GM12865 (cell line): ENCODE measurements around the gene RRAS2.
"Not testable (repeated sequence)": the region's sequence is repeated elsewhere in the genome, so short reads cannot be mapped to it uniquely, and the experiment has no call there.

Experiments
- DNase-seq: peaks from one replicate; pipeline ENCODE4 v3.0.0; 2010; ENCODE audit warnings: low read depth
- H3K4me3 ChIP-seq: 2 replicates; pipeline ENCODE4 v1.5.1; 2011; ENCODE audit warnings: mild to moderate bottlenecking, low read depth, low read length, control low read depth
- CTCF ChIP-seq: IDR thresholded peaks from 2 replicates; pipeline ENCODE4 v1.5.1; 2011; ENCODE audit warnings: low read length, control low read depth, low read depth, inconsistent platforms; ENCODE audit not compliant: insufficient read depth; ENCODE audit errors: missing control alignments

RRAS2 gene

DNA sequence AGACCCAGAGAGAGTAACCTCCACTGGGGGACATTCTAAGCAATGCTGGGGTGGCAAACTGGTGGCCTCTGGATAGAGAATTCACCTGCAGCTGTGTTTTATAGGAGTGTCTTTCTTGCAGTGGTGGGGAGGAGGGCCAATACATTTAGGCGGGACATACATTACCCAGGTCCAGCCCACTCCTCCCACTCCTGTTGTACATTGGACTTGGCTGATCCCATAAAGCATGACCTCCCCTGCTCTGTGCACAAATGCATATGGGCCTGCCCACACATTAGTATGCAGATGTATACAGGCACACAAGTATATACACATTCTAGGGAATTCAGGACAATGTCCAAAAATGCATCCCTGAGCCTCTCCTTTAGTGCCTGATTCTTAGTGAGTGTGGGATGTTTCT is 99.1 kb downstream of the RRAS2 start:
- no peak overlapping the region for H3K4me3 ChIP-seq
- DNase-seq = no peak

DNA sequence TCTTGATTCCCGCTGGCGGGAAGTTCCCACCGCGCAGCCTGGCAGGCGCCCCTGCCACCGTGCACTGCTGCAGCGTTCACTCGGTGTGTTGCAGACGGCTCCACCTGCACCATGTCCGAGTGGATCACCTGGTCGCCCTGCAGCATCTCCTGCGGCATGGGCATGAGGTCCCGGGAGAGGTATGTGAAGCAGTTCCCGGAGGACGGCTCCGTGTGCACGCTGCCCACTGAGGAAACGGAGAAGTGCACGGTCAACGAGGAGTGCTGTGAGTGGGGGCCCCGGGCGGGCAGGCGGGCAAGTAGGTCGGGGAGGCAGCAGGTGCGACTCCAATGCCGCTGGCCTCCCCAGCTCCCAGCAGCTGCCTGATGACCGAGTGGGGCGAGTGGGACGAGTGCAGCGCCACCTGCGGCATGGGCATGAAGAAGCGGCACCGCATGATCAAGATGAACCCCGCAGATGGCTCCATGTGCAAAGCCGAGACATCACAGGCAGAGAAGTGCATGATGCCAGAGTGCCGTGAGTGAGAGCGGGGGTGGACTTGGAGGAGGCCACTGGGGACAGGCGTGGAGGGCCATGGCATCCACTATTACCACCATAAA is 99.7 kb downstream of the RRAS2 start:
- no peak for DNase-seq
- no peak for TF ChIP-seq CTCF
- no peak overlapping the region for H3K4me3 ChIP-seq

More for the DNA sequence above, 99.1 kb downstream of the RRAS2 start:
- TF ChIP-seq CTCF = no peak

GRCh38 chr11:14258221-14258935 is 100.6 kb downstream of the RRAS2 start:
- DNase-seq = no peak
- no peak for TF ChIP-seq CTCF
- H3K4me3 ChIP-seq = no peak overlapping the region

- TF ChIP-seq CTCF = no peak
- no peak for DNase-seq
- no peak overlapping the region for H3K4me3 ChIP-seq
These were observed 103.8 kb downstream of the RRAS2 start for GRCh38 chr11:14255238-14255534.

- TF ChIP-seq CTCF = no peak
- H3K4me3 ChIP-seq = no peak overlapping the region
- no peak for DNase-seq
These were observed 104.3 kb downstream of the RRAS2 start for GRCh38 chr11:14254533-14255237.

DNA sequence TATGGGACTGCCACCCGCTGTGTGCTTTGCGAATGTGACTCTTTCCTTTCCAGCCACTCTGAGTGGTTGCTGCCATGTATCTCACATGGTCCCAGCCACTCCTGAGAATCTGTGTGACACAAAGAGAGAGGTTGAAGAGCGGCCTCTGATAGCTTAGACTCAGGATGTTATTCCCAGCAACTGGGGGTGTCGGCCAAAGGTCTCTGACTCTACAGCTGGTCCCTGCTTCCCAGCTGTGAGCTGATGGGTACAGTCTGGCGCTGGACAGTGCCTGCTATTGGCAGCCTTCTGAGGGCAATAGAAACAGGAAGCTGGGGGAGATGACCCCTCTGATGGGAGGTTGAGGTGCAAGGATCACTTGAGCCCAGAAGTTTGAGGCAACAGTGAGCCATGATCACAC is 105.1 kb downstream of the RRAS2 start:
- no peak for DNase-seq
- H3K4me3 ChIP-seq = no peak overlapping the region
- no peak for TF ChIP-seq CTCF

GRCh38 chr11:14253421-14253820 is 105.6 kb downstream of the RRAS2 start:
- TF ChIP-seq CTCF = peak; percentile 4
- DNase-seq = no peak
- no peak overlapping the region for H3K4me3 ChIP-seq

DNA sequence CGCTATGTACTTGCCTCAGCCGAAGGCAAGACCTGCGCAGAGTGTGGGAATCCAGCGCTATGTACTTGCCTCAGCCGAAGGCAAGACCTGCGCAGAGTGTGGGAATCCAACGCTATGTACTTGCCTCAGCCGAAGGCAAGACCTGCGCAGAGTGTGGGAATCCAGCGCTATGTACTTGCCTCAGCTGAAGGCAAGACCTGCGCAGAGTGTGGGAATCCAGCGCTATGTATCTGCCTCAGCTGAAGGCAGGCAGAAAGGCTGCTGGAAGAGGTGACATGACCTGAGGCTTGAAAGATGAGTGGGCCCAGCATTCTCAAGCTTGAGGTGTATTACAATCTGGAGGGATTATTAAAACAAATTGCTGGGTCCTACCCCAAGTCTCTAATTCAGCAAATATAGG is 106.5 kb downstream of the RRAS2 start:
- not testable (repeated sequence) for DNase-seq

More for the DNA sequence above, 106.5 kb downstream of the RRAS2 start:
- H3K4me3 ChIP-seq = not testable (repeated sequence)
